Panc1 (cell line): ENCODE data around the gene CDK19. TPM values are rescaled to one million over a fixed set of nuclear protein-coding genes. Genes with fewer than 3 reads are reported as not detected.

Source experiments
- ATAC-seq: fragments of 200-7000 bp; cut with Tn5 transposase; 2 replicates; pipeline ENCODE4 v1.9.1; 2020; ENCODE audit warnings: mild to moderate bottlenecking, moderate library complexity
- BruUV-seq: library from RNA; stranded (reverse); fragments of 400-500 nt; replicated peaks from 2 replicates; lab custom pipeline; 2021; lab: Mats Ljungman, UMichigan
- CTCF ChIA-PET: fragments of 300-600 bp; sonication (Branson Sonifier 250); formaldehyde crosslinking; loops from one replicate; lab custom pipeline; 2022; ENCODE audit warnings: antibody characterized with exemption; lab: Charles Lee
- POLR2A ChIA-PET: fragments of 300-600 bp; sonication (Branson Sonifier 250); formaldehyde crosslinking; loops from one replicate; lab custom pipeline; 2022; ENCODE audit warnings: antibody characterized with exemption; lab: Charles Lee
- DNase-seq: peaks from one replicate; pipeline ENCODE4 v3.0.0-alpha.2; 2010; ENCODE audit warnings: low read depth, low spot score
- H3K27ac ChIP-seq: 2 replicates; pipeline ENCODE4 v1.5.1; 2011; ENCODE audit warnings: mild to moderate bottlenecking, low read length, inconsistent platforms
- H3K27me3 ChIP-seq: fragments of 200-500 bp; sonication (Bioruptor generic); 2 replicates; pipeline ENCODE4 v1.6.0; 2014; ENCODE audit warnings: low read length, inconsistent platforms; ENCODE audit not compliant: control insufficient read depth, insufficient read depth
- H3K36me3 ChIP-seq: fragments of 200-500 bp; sonication (Bioruptor generic); 2 replicates; pipeline ENCODE4 v1.5.1; 2014; ENCODE audit warnings: inconsistent platforms, mild to moderate bottlenecking, low read length, moderate library complexity; ENCODE audit not compliant: control insufficient read depth, insufficient read depth
- H3K4me1 ChIP-seq: 2 replicates; pipeline ENCODE4 v1.5.1; 2011; ENCODE audit warnings: inconsistent platforms, mild to moderate bottlenecking, low read length, moderate library complexity; ENCODE audit not compliant: control insufficient read depth, insufficient read depth
- H3K4me3 ChIP-seq, 2 experiments: 2 replicates each; pipeline ENCODE4 v1.5.1; 2011 to 2012; ENCODE audit warnings: low read depth in 2 of 2, low read length in 2 of 2, mild to moderate bottlenecking in 2 of 2, inconsistent platforms in 1 of 2, moderate library complexity in 1 of 2
- H3K9me3 ChIP-seq: fragments of 200-500 bp; sonication (Bioruptor generic); 2 replicates; pipeline ENCODE4 v1.5.1; 2014; ENCODE audit warnings: low read depth, mild to moderate bottlenecking, inconsistent platforms, low read length, moderate library complexity; ENCODE audit not compliant: control insufficient read depth, insufficient read depth
- CTCF ChIP-seq: fragments of 450-650 bp; IDR thresholded peaks from 2 replicates; pipeline ENCODE4 v1.5.1; 2017; ENCODE audit warnings: mild to moderate bottlenecking
- POLR2AphosphoS5 ChIP-seq: IDR thresholded peaks from 2 replicates; pipeline ENCODE4 v1.6.1; 2012; ENCODE audit warnings: mild to moderate bottlenecking, low read depth, low read length, moderate library complexity
- REST ChIP-seq, 2 experiments: IDR thresholded peaks; 2 replicates each; pipeline ENCODE4 v1.6.1; 2011 to 2012; ENCODE audit warnings: low read depth in 2 of 2, control low read depth in 1 of 2, low read length in 1 of 2, mild to moderate bottlenecking in 1 of 2, moderate library complexity in 1 of 2; ENCODE audit not compliant: insufficient read depth in 1 of 2
- SIN3A ChIP-seq: IDR thresholded peaks from 2 replicates; pipeline ENCODE4 v1.6.1; 2012; ENCODE audit warnings: low read depth, mild to moderate bottlenecking, low read length, moderate library complexity, borderline replicate concordance; ENCODE audit not compliant: insufficient read depth
- TCF7L2 ChIP-seq: IDR thresholded peaks from 2 replicates; pipeline ENCODE4 v1.6.1; 2011; ENCODE audit warnings: mild to moderate bottlenecking, low read depth, low read length, inconsistent platforms
- in situ Hi-C: cut with HindIII; loops from 2 replicates; pipeline ENCODE4 v1.10.0; 2016; ENCODE audit warnings: low sequenced_read_pairs, low pct_unique_long_range_greater_than_20kb
- intact Hi-C: fragments of 100-400 bp; cut with micrococcal nuclease; formaldehyde crosslinking; loops from one replicate; pipeline ENCODE4 v1.10.0; 2022; ENCODE audit not compliant: unreplicated experiment
- total RNA-seq: library from RNA; stranded (reverse); gene quantifications from one replicate; pipeline ENCODE4 v1.2.1, GENCODE V29; 2021; ENCODE audit not compliant: unreplicated experiment

The CDK19 gene
- total RNA-seq, 1 experiment from 2014 or later, result 48.4 TPM

GRCh38 chr6:110741517-110741916 lies 73.8 kb downstream of the CDK19 start:
- no peak for TF ChIP-seq TCF7L2
- TF ChIP-seq POLR2AphosphoS5, result no peak
- TF ChIP-seq CTCF, result no peak
- no peak for TF ChIP-seq SIN3A
- no peak for TF ChIP-seq REST (IDR thresholded peaks at IDR 0.05; ENCODE audit: insufficient read depth in 1 of 2, low read depth in 2 of 2, low read length in 1 of 2)
- H3K4me1 ChIP-seq, result peaks cover 1% of the 10 kb centered on the region; the same call in 1 of the 2 replicates
- H3K4me3 ChIP-seq, result no peak overlapping the region
- H3K36me3 ChIP-seq, result no peaks in the 10 kb centered on the region
- BruUV-seq, result no TSS peak
- ChIA-PET POLR2A (interaction anchor here (0.6 kb wide), 1 partner anchor 1825 kb away, joined by 3 read pairs; no protein-coding TSS in a partner anchor), CTCF (interaction anchor here (0.6 to 0.8 kb wide), 3 partner anchors 77 to 737 kb away, joined by 3 read pairs; no protein-coding TSS in a partner anchor)
- H3K9me3 ChIP-seq, result peaks cover 20% of the 10 kb centered on the region; the same call in 1 of the 2 replicates
- no peak for ATAC-seq
- DNase-seq, result no peak
- H3K27me3 ChIP-seq, result no peaks in the 10 kb centered on the region
- no peak overlapping the region for H3K27ac ChIP-seq
- in situ Hi-C loops (no loop called here), intact Hi-C loops (no loop called here)

GRCh38 chr6:110738899-110739365 lies 76.3 kb downstream of the CDK19 start:
- ATAC-seq (peak; percentile 38; the same call in 1 of the 2 replicates), DNase-seq (no peak)
- BruUV-seq, result no TSS peak
- ChIA-PET CTCF (no interaction called here), POLR2A (no interaction called here)
- in situ Hi-C loops (no loop called here), intact Hi-C loops (no loop called here)
- Histone ChIP-seq H3K27ac (no peak overlapping the region), H3K27me3 (no peaks in the 10 kb centered on the region), H3K4me3 (no peak overlapping the region), H3K36me3 (no peaks in the 10 kb centered on the region), H3K9me3 (peaks cover 20% of the 10 kb centered on the region; the same call in 1 of the 2 replicates), H3K4me1 (no peaks in the 10 kb centered on the region)
- TF ChIP-seq TCF7L2 (no peak), REST (IDR thresholded peaks at IDR 0.05; ENCODE audit: insufficient read depth in 1 of 2, low read depth in 2 of 2, low read length in 1 of 2) (no peak), SIN3A (no peak), CTCF (no peak; the same call in 1 of the 2 replicates), POLR2AphosphoS5 (no peak)
